B cell (primary cell): ENCODE results near the gene GPR18. TPM values are rescaled to one million over a fixed set of nuclear protein-coding genes. Genes with fewer than 3 reads are reported as not detected.
A peak's percentile ranks its signal among the peaks of the same experiment; 100 is the strongest.

Source experiments
- ATAC-seq: fragments of 200-7000 bp; cut with Tn5 transposase; one replicate; pipeline ENCODE4 v1.10.0; 2021; ENCODE audit warnings: low read depth, mild to moderate bottlenecking, moderate number of reproducible peaks, moderate library complexity
- CTCF ChIA-PET: fragments of 350-600 bp; sonication (Branson Sonifier 250); formaldehyde crosslinking; loops from one replicate; lab custom pipeline; 2021; ENCODE audit warnings: antibody characterized with exemption, inconsistent platforms; lab: Charles Lee
- POLR2A ChIA-PET: fragments of 350-600 bp; sonication (Branson Sonifier 250); formaldehyde crosslinking; loops from one replicate; lab custom pipeline; 2021; ENCODE audit warnings: antibody characterized with exemption; lab: Charles Lee
- DNase-seq: peaks from one replicate; pipeline ENCODE4 v3.0.0; 2013
- H2AFZ ChIP-seq: 2 replicates; pipeline ENCODE4 v1.6.1; 2012; ENCODE audit warnings: mild to moderate bottlenecking, low read depth, low read length; ENCODE audit not compliant: insufficient read depth, poor library complexity, severe bottlenecking
- H3K27ac ChIP-seq, 2 donors: 1 replicate in 1 of 2; 2 replicates in 1 of 2; pipeline ENCODE4 v1.5.1; 2012 to 2013; ENCODE audit warnings: low read length in 2 of 2, mild to moderate bottlenecking in 2 of 2, moderate library complexity in 1 of 2
- H3K27me3 ChIP-seq, 4 experiments: fragments of 200-600 bp in 1 of 4; sonication (generic) in 1 of 4; replicated peaks in 1 of 4; 1 replicate in 2 of 4; 2 replicates in 2 of 4; pipeline versions ENCODE4 v1.6.1 to v1.7.0; 2013 to 2016; ENCODE audit warnings: low read length in 3 of 4, mild to moderate bottlenecking in 2 of 4, mixed read lengths in 1 of 4, moderate library complexity in 1 of 4; ENCODE audit not compliant: insufficient read depth in 4 of 4, control insufficient read depth in 3 of 4; ENCODE audit errors: control extremely low read depth in 1 of 4
- H3K36me3 ChIP-seq, 2 experiments: replicated peaks in 1 of 2; 1 replicate in 1 of 2; 2 replicates in 1 of 2; pipeline versions ENCODE4 v1.6.1 to v1.7.1; 2013; ENCODE audit warnings: low read length in 1 of 2; ENCODE audit not compliant: insufficient read depth in 2 of 2, control insufficient read depth in 1 of 2; ENCODE audit errors: control extremely low read depth in 1 of 2, extremely low read depth in 1 of 2
- H3K4me1 ChIP-seq, 2 donors: fragments of 200-600 bp in 1 of 2; sonication (generic) in 1 of 2; 1 replicate in 1 of 2; 2 replicates in 1 of 2; pipeline versions ENCODE4 v1.5.1 to v1.6.1; 2013 to 2017; ENCODE audit warnings: low read length in 2 of 2; ENCODE audit not compliant: control insufficient read depth in 2 of 2, insufficient read depth in 2 of 2
- H3K4me2 ChIP-seq: replicated peaks from 2 replicates; pipeline ENCODE3; 2012; ENCODE audit warnings: mild to moderate bottlenecking, low read depth, low read length; ENCODE audit not compliant: poor library complexity, severe bottlenecking
- H3K4me3 ChIP-seq, 5 experiments: fragments of 200-600 bp in 1 of 5; sonication (generic) in 1 of 5; 1 replicate in 3 of 5; 2 replicates in 2 of 5; pipeline versions ENCODE4 v1.5.1 to v1.7.0; 2011 to 2016; ENCODE audit warnings: low read length in 4 of 5, mild to moderate bottlenecking in 4 of 5, low read depth in 2 of 5, control low read depth in 1 of 5, moderate library complexity in 1 of 5; ENCODE audit not compliant: insufficient read depth in 1 of 5; ENCODE audit errors: control extremely low read depth in 1 of 5, extremely low read depth in 1 of 5
- H3K79me2 ChIP-seq: fragments of 200-600 bp; sonication (generic); one replicate; pipeline ENCODE4 v1.6.0; 2016; ENCODE audit warnings: low read length; ENCODE audit not compliant: control insufficient read depth, insufficient read depth
- H3K9ac ChIP-seq: fragments of 200-600 bp; sonication (generic); 2 replicates; pipeline ENCODE4 v1.6.1; 2017; ENCODE audit warnings: mild to moderate bottlenecking, low read length, moderate library complexity
- H3K9me3 ChIP-seq, 3 donors: one replicate each; pipeline versions ENCODE4 v1.6.1 to v1.7.1; 2013; ENCODE audit warnings: low read length in 2 of 3; ENCODE audit not compliant: control insufficient read depth in 2 of 3, insufficient read depth in 1 of 3; ENCODE audit errors: control extremely low read depth in 1 of 3
- H4K20me1 ChIP-seq: 2 replicates; pipeline ENCODE4 v1.6.0; 2012; ENCODE audit warnings: mild to moderate bottlenecking, low read length; ENCODE audit not compliant: insufficient read depth, control insufficient read depth, poor library complexity, severe bottlenecking
- H3K27ac Mint-ChIP-seq: one replicate; pipeline ENCODE4 v1.8.0; 2021; ENCODE audit warnings: mixed read lengths
- H3K27me3 Mint-ChIP-seq: one replicate; pipeline ENCODE4 v1.8.0; 2021; ENCODE audit warnings: mixed read lengths
- H3K4me1 Mint-ChIP-seq: one replicate; pipeline ENCODE4 v1.8.0; 2021; ENCODE audit warnings: mixed read lengths
- H3K4me3 Mint-ChIP-seq: one replicate; pipeline ENCODE4 v1.8.0; 2021; ENCODE audit warnings: mixed read lengths
- H3K9me3 Mint-ChIP-seq: one replicate; pipeline ENCODE4 v1.8.0; 2022; ENCODE audit warnings: mixed read lengths; ENCODE audit not compliant: insufficient read depth
- CTCF ChIP-seq: fragments of 200-600 bp; IDR thresholded peaks from one replicate; pipeline ENCODE4 v1.8.0; 2022; ENCODE audit warnings: antibody characterized with exemption, mild to moderate bottlenecking
- EZH2 ChIP-seq: IDR thresholded peaks from 2 replicates; pipeline ENCODE4 v1.6.1; 2012; ENCODE audit warnings: borderline replicate concordance, low read depth, mild to moderate bottlenecking, moderate library complexity, low read length; ENCODE audit not compliant: insufficient read depth, poor library complexity, severe bottlenecking
- WGBS: methylation state at CpG from one replicate; pipeline ENCODE4 v1.1.5; 2013; ENCODE audit warnings: missing lambda C conversion rate; ENCODE audit not compliant: insufficient coverage; 5-methylcytosine and 5-hydroxymethylcytosine counted together
- intact Hi-C: fragments of 100-400 bp; cut with micrococcal nuclease; formaldehyde crosslinking; loops from one replicate; pipeline ENCODE4 v1.10.0; 2022
- polyA plus RNA-seq: library from polyadenylated mRNA; depleted of rRNA; stranded (reverse); fragments of >200 nt; gene quantifications from 2 replicates; pipeline ENCODE4 v1.2.3, GENCODE V29; 2012
- total RNA-seq, 2 donors: library from RNA; stranded (reverse); fragments of 120-200 nt in 1 of 2; gene quantifications; 1 replicate in 1 of 2; 2 replicates in 1 of 2; pipeline versions ENCODE4 v1.2.3 to v1.2.4, GENCODE V29; 2013 to 2022

The GPR18 gene
- total and polyA plus RNA-seq, 2 donors (not counting 1 experiment from before 2014, with no cell fraction given), result 19.1 to 54.8 TPM

GRCh38 chr13:99296398-99296797 is 38.2 kb upstream of the GPR18 start:
- H3K27me3 Mint-ChIP-seq, result no peaks in the 10 kb centered on the region
- TF ChIP-seq CTCF, result no peak
- TF ChIP-seq EZH2, result no peak
- H3K4me3 ChIP-seq, result peak overlapping the region in 3 of 5 experiments; percentile 2 to 47 (median 17)
- peaks cover 0 to 69% of the 10 kb centered on the region in 2 experiments for H3K36me3 ChIP-seq
- no peaks in the 10 kb centered on the region for H3K9me3 Mint-ChIP-seq
- H3K27ac ChIP-seq, result peak overlapping the region; percentile 32 to 78
- peaks cover 94% of the 10 kb centered on the region for H3K79me2 ChIP-seq
- H3K27ac Mint-ChIP-seq, result peak overlapping the region; percentile 59
- peak overlapping the region; percentile 67 for H3K4me2 ChIP-seq
- peaks cover 82% of the 10 kb centered on the region for H3K4me1 Mint-ChIP-seq
- ChIA-PET CTCF (interaction anchor here (0.9 to 13.9 kb wide), 9 partner anchors 10 to 141 kb away, joined by 3 to 206 read pairs (median 4); no protein-coding TSS in a partner anchor), POLR2A (interaction anchor here (0.6 to 1.3 kb wide), 3 partner anchors 16 to 119 kb away, joined by 3 to 4 read pairs (median 4); no protein-coding TSS in a partner anchor)
- H2AFZ ChIP-seq, result no peak overlapping the region
- intact Hi-C loops, result loop anchor here (1.0 kb wide), 1 partner anchor 14 kb away; no protein-coding TSS in a partner anchor
- H3K4me3 Mint-ChIP-seq, result peak overlapping the region; percentile 72
- H3K27me3 ChIP-seq, result no peaks in the 10 kb centered on the region
- no peaks in the 10 kb centered on the region for H3K9me3 ChIP-seq
- H3K9ac ChIP-seq, result peak overlapping the region; percentile 44
- no CpG with 5 or more reads among the region's 4 CpGs for WGBS
- ATAC-seq (no peak), DNase-seq (peak; percentile 45)
- peaks cover 73 to 81% of the 10 kb centered on the region in 2 donors for H3K4me1 ChIP-seq
- no peaks in the 10 kb centered on the region for H4K20me1 ChIP-seq
